K562 (cell line): ENCODE results near the gene WDR83. TPM values are rescaled to one million over a fixed set of nuclear protein-coding genes. Genes with fewer than 3 reads are reported as not detected.
A peak's percentile ranks its signal among the peaks of the same experiment; 100 is the strongest.

ENCODE experiments used
- ERF ChIP-seq: fragments of 450-650 bp; formaldehyde crosslinking; IDR thresholded peaks from 2 replicates; pipeline ENCODE4 v1.4.0; 2020; ENCODE audit warnings: mild to moderate bottlenecking, mixed read lengths
- FOXK1 ChIP-seq: sonication (generic); formaldehyde crosslinking; IDR thresholded peaks from 2 replicates; pipeline ENCODE4 v1.8.0; 2022; ENCODE audit warnings: missing genetic modification reagents, mild to moderate bottlenecking, borderline replicate concordance
- MYNN ChIP-seq, 2 experiments: sonication (generic); formaldehyde crosslinking in 1 of 2; IDR thresholded peaks; 2 replicates each; pipeline versions ENCODE4 v1.5.0 to v1.6.1; 2016 to 2020; ENCODE audit warnings: antibody characterized with exemption in 1 of 2, missing genetic modification reagents in 1 of 2
- RCOR1 ChIP-seq, 2 experiments: IDR thresholded peaks; 2 replicates each; pipeline ENCODE4 v1.6.1; 2012; ENCODE audit warnings: low read depth in 2 of 2, low read length in 2 of 2, borderline replicate concordance in 1 of 2, improper control_type of control experiment in 1 of 2
- ZFX ChIP-seq: sonication (generic); formaldehyde crosslinking; IDR thresholded peaks from 2 replicates; pipeline ENCODE4 v1.8.0; 2022; ENCODE audit warnings: mild to moderate bottlenecking, missing genetic modification reagents, moderate library complexity
- ZNF124 ChIP-seq: sonication (generic); formaldehyde crosslinking; IDR thresholded peaks from 2 replicates; pipeline ENCODE4 v1.8.1; 2022; ENCODE audit warnings: missing genetic modification reagents
- polyA plus RNA-seq, 8 experiments: library from polyadenylated mRNA; depleted of rRNA in 4 of 8; stranded (reverse) in 5 of 8; unstranded in 3 of 8; fragments of >200 nt; fragmentation: Nextera tagmentation in 2 of 8; fragmentation: Illumina TruSeq in 1 of 8; extraction: Ambion mirVana in 2 of 8; extraction: Trizol in 1 of 8; gene quantifications; 2 replicates each; pipeline versions ENCODE4 v1.2.1 to v1.2.3, GENCODE V29; 2011 to 2014; ENCODE audit warnings: inconsistent platforms in 1 of 8, missing spikeins in 1 of 8
- total RNA-seq, 7 experiments: library from RNA; depleted of rRNA in 6 of 7; stranded (reverse); fragments of >200 nt in 6 of 7; fragmentation: Illumina TruSeq in 2 of 7; extraction: Trizol in 2 of 7; gene quantifications; 2 replicates each; pipeline versions ENCODE4 v1.2.1 to v1.2.3, GENCODE V29; 2011 to 2021; ENCODE audit warnings: low replicate concordance in 1 of 7
- TF ChIP-seq, protein P1 (sequence below): fragments of 200-800 bp; sonication (Bioruptor generic); IDR thresholded peaks from 2 replicates; pipeline ENCODE4 v1.6.1; 2016; ENCODE audit warnings: missing genetic modification characterization, missing compliant biosample characterization
- TF ChIP-seq, protein P2 (sequence below), 2 experiments: fragments of 450-650 bp in 1 of 2; sonication (generic) in 1 of 2; formaldehyde crosslinking in 1 of 2; IDR thresholded peaks in 1 of 2; conservative IDR thresholded peaks in 1 of 2; 2 replicates each; pipeline versions ENCODE4 v1.6.1 to v1.8.1; 2016 to 2023; ENCODE audit warnings: mild to moderate bottlenecking in 2 of 2, moderate library complexity in 2 of 2, inconsistent platforms in 1 of 2, missing genetic modification reagents in 1 of 2
- TF ChIP-seq, protein P3 (sequence below): sonication (generic); formaldehyde crosslinking; IDR thresholded peaks from 2 replicates; pipeline ENCODE4 v1.8.1; 2023; ENCODE audit warnings: mild to moderate bottlenecking, missing genetic modification reagents
- TF ChIP-seq, protein P4 (sequence below): fragments of 450-650 bp; IDR thresholded peaks from 2 replicates; pipeline ENCODE4 v1.6.1; 2014; ENCODE audit warnings: low read depth, mild to moderate bottlenecking, moderate library complexity, borderline replicate concordance

The WDR83 gene
- total and polyA plus RNA-seq, 9 of the 15 experiments (the other 6 are each of a cell fraction or from before 2014, with no cell fraction given) = 0.52 to 21.3 (median 4.2) TPM

DNA sequence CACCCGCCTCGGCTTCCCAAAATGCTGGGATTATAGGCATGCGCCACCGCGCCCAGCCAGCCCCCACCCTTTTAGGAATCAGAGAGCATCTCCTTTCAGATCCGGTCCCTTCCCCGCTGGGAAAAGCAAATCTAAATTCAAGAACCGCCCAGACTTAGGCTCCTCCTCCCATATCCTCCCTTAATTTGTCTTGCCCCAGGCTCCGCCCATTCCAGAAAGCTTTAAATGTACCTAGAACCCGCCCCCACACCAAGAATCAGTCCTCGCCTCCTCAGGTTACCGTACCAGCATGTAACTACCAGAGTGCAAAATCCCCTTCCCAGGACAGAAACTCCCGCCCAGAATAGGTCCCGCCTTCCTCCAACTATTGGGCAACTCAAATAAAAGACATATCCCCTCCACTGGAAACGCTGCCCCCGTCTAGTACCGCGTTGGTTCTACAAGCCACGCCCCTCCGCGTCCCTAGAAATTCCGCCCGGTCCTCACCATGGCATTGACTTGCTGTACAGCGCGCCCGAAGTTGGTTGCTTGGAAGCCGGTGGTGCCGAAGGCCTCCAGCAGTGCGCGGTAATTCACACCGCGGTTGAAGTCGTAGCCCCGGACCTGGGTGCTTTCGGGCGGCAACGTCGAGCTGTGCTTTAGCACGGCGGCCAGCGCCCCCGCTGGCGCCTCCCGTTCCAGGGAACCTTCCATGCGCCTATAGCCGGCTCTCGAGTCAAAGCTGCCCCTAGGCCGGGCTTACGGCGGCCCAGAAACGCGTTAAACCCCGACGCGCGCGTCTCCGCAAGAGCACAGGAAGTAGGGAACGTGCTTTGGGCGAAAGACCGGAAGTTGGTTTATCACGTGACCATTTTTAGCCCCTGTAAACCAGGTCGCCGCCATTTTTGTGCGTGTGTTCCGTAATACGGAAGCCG is 14.7 kb downstream of the WDR83 start, which contains the start of gene DHPS (continued):
- TF ChIP-seq, protein P1, sequence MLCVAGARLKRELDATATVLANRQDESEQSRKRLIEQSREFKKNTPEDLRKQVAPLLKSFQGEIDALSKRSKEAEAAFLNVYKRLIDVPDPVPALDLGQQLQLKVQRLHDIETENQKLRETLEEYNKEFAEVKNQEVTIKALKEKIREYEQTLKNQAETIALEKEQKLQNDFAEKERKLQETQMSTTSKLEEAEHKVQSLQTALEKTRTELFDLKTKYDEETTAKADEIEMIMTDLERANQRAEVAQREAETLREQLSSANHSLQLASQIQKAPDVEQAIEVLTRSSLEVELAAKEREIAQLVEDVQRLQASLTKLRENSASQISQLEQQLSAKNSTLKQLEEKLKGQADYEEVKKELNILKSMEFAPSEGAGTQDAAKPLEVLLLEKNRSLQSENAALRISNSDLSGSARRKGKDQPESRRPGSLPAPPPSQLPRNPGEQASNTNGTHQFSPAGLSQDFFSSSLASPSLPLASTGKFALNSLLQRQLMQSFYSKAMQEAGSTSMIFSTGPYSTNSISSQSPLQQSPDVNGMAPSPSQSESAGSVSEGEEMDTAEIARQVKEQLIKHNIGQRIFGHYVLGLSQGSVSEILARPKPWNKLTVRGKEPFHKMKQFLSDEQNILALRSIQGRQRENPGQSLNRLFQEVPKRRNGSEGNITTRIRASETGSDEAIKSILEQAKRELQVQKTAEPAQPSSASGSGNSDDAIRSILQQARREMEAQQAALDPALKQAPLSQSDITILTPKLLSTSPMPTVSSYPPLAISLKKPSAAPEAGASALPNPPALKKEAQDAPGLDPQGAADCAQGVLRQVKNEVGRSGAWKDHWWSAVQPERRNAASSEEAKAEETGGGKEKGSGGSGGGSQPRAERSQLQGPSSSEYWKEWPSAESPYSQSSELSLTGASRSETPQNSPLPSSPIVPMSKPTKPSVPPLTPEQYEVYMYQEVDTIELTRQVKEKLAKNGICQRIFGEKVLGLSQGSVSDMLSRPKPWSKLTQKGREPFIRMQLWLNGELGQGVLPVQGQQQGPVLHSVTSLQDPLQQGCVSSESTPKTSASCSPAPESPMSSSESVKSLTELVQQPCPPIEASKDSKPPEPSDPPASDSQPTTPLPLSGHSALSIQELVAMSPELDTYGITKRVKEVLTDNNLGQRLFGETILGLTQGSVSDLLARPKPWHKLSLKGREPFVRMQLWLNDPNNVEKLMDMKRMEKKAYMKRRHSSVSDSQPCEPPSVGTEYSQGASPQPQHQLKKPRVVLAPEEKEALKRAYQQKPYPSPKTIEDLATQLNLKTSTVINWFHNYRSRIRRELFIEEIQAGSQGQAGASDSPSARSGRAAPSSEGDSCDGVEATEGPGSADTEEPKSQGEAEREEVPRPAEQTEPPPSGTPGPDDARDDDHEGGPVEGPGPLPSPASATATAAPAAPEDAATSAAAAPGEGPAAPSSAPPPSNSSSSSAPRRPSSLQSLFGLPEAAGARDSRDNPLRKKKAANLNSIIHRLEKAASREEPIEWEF (CRISPR knock-in tag) = no peak
- TF ChIP-seq MYNN (IDR thresholded peaks at IDR 0.05) (no peak), MYNN (CRISPR knock-in tag; IDR thresholded peaks at IDR 0.05) (no peak), RCOR1 (IDR thresholded peaks at IDR 0.05; ENCODE audit: borderline replicate concordance in 1 of 2, low read depth in 2 of 2, low read length in 2 of 2) (0 out of 4 replicates have a peak, but pooled peaks of 1 of the 2 experiments have one; percentile 30), ZNF124 (CRISPR knock-in tag) (no peak), FOXK1 (peak; percentile 96; the same call in 1 of the 2 replicates), ZFX (CRISPR knock-in tag) (peak; percentile 91), ERF (CRISPR knock-in tag) (peak; percentile 83)
- TF ChIP-seq, protein P2, sequence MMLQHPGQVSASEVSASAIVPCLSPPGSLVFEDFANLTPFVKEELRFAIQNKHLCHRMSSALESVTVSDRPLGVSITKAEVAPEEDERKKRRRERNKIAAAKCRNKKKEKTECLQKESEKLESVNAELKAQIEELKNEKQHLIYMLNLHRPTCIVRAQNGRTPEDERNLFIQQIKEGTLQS (IDR thresholded peaks at IDR 0.05) = no peak
- TF ChIP-seq, protein P2 (CRISPR knock-in tag; conservative IDR thresholded peaks at IDR 0.05) = peak; percentile 31; the same call in 1 of the 2 replicates
- TF ChIP-seq, protein P3, sequence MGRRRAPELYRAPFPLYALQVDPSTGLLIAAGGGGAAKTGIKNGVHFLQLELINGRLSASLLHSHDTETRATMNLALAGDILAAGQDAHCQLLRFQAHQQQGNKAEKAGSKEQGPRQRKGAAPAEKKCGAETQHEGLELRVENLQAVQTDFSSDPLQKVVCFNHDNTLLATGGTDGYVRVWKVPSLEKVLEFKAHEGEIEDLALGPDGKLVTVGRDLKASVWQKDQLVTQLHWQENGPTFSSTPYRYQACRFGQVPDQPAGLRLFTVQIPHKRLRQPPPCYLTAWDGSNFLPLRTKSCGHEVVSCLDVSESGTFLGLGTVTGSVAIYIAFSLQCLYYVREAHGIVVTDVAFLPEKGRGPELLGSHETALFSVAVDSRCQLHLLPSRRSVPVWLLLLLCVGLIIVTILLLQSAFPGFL = no peak
- TF ChIP-seq, protein P4, sequence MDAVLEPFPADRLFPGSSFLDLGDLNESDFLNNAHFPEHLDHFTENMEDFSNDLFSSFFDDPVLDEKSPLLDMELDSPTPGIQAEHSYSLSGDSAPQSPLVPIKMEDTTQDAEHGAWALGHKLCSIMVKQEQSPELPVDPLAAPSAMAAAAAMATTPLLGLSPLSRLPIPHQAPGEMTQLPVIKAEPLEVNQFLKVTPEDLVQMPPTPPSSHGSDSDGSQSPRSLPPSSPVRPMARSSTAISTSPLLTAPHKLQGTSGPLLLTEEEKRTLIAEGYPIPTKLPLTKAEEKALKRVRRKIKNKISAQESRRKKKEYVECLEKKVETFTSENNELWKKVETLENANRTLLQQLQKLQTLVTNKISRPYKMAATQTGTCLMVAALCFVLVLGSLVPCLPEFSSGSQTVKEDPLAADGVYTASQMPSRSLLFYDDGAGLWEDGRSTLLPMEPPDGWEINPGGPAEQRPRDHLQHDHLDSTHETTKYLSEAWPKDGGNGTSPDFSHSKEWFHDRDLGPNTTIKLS = peak; percentile 96; the same call in 1 of the 2 replicates
